PC-9 (cell line): ENCODE data around the gene KCNE4. TPM values are rescaled to one million over a fixed set of nuclear protein-coding genes. Genes with fewer than 3 reads are reported as not detected.
A peak's percentile ranks its signal among the peaks of the same experiment; 100 is the strongest.

Experiments
- BruUV-seq: library from RNA; stranded (reverse); fragments of 400-500 nt; replicated peaks from 2 replicates; lab custom pipeline; 2021; lab: Mats Ljungman, UMichigan
- CTCF ChIA-PET: fragments of 300-600 bp; sonication (Branson Sonifier 250); formaldehyde crosslinking; loops from one replicate; lab custom pipeline; 2022; ENCODE audit warnings: antibody characterized with exemption; lab: Charles Lee
- POLR2A ChIA-PET: fragments of 300-600 bp; sonication (Branson Sonifier 250); formaldehyde crosslinking; loops from one replicate; lab custom pipeline; 2022; ENCODE audit warnings: antibody characterized with exemption; ENCODE audit not compliant: unreplicated experiment; lab: Charles Lee
- DNase-seq, 2 experiments: peaks; one replicate each; pipeline versions ENCODE4 v3.0.0 to v3.0.0-alpha.2; 2015 to 2022; ENCODE audit warnings: mixed read lengths in 1 of 2
- H2AFZ ChIP-seq: fragments of 200-600 bp; sonication (generic); 2 replicates; pipeline ENCODE4 v1.8.1; 2017; ENCODE audit warnings: antibody characterized with exemption
- H3F3A ChIP-seq: fragments of 200-600 bp; sonication (generic); 2 replicates; pipeline ENCODE4 v1.8.1; 2017; ENCODE audit warnings: antibody characterized with exemption, mild to moderate bottlenecking, low read depth; ENCODE audit not compliant: insufficient read depth
- H3K27ac ChIP-seq: fragments of 200-600 bp; sonication (generic); 2 replicates; pipeline ENCODE4 v1.6.1; 2016; ENCODE audit warnings: mixed run types
- H3K27me3 ChIP-seq: fragments of 200-600 bp; sonication (generic); 2 replicates; pipeline ENCODE4 v1.6.1; 2016; ENCODE audit warnings: low read depth, mixed run types; ENCODE audit not compliant: insufficient read depth
- H3K36me3 ChIP-seq: fragments of 200-600 bp; sonication (generic); 2 replicates; pipeline ENCODE4 v1.6.1; 2016; ENCODE audit warnings: low read depth, mixed run types
- H3K4me1 ChIP-seq: fragments of 200-600 bp; sonication (generic); replicated peaks from 2 replicates; pipeline ENCODE4 v1.6.1; 2016; ENCODE audit warnings: mixed run types; ENCODE audit not compliant: insufficient read depth
- H3K4me2 ChIP-seq: fragments of 200-600 bp; sonication (generic); 2 replicates; pipeline ENCODE4 v1.6.1; 2017; ENCODE audit warnings: mixed run types
- H3K4me3 ChIP-seq: fragments of 200-600 bp; sonication (generic); 2 replicates; pipeline ENCODE4 v1.6.1; 2016; ENCODE audit warnings: mixed run types
- H3K79me2 ChIP-seq: fragments of 200-600 bp; sonication (generic); 2 replicates; pipeline ENCODE4 v1.6.1; 2017; ENCODE audit warnings: low read depth, mixed run types
- H3K9me2 ChIP-seq: fragments of 200-600 bp; sonication (generic); 2 replicates; pipeline ENCODE4 v1.8.1; 2017; ENCODE audit warnings: mild to moderate bottlenecking; ENCODE audit not compliant: insufficient read depth
- H3K9me3 ChIP-seq: fragments of 200-600 bp; sonication (generic); 2 replicates; pipeline ENCODE4 v1.8.1; 2016; ENCODE audit warnings: low read depth; ENCODE audit not compliant: insufficient read depth
- H4K20me1 ChIP-seq: fragments of 200-600 bp; sonication (generic); 2 replicates; pipeline ENCODE4 v1.8.1; 2017; ENCODE audit not compliant: insufficient read depth
- CTCF ChIP-seq: fragments of 200-600 bp; sonication (generic); conservative IDR thresholded peaks from 2 replicates; pipeline ENCODE4 v1.6.1; 2017; ENCODE audit warnings: mixed run types, antibody characterized with exemption, mild to moderate bottlenecking, moderate library complexity
- EZH2 ChIP-seq: fragments of 200-600 bp; sonication (generic); IDR thresholded peaks from 2 replicates; pipeline ENCODE4 v1.8.0; 2017; ENCODE audit warnings: antibody characterized with exemption, low read depth
- intact Hi-C: fragments of 100-400 bp; cut with micrococcal nuclease; formaldehyde crosslinking; loops from one replicate; pipeline ENCODE4 v1.10.0; 2022; ENCODE audit not compliant: unreplicated experiment
- total RNA-seq: library from RNA; stranded (reverse); gene quantifications from 2 replicates; pipeline ENCODE4 v1.2.3, GENCODE V29; 2021

KCNE4 gene
- total RNA-seq, 1 experiment from 2014 or later = 0.11 TPM

DNA sequence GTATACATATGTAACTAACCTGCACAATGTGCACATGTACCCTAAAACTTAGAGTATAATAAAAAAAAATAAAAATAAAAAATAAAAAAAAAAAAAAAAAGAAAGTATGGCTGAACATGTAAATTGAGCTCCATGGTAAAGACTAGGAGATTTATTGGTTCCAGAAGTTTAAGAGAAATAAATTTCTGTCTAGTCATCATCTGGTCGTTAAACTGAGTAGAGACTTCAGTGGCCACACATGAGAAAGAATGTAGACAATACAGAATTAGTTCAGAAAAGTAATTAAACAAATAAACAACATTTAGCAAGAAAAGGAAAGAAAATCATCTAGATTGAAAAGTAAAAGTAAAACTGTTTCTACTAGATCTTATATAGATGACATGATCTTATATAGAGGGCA, 12.4 kb upstream of the KCNE4 start:
- no peak overlapping the region for H3K4me3 ChIP-seq
- peaks cover 4% of the 10 kb centered on the region; the same call in 1 of the 2 replicates for H3K9me3 ChIP-seq
- BruUV-seq = no TSS peak
- no peak overlapping the region for H3K4me2 ChIP-seq
- TF ChIP-seq EZH2 = no peak
- TF ChIP-seq CTCF = no peak
- DNase-seq = no peak
- ChIA-PET CTCF (interaction anchor here (0.6 kb wide), 2 partner anchors 38 to 47 kb away, joined by 6 to 7 read pairs; no protein-coding TSS in a partner anchor), POLR2A (interaction anchor here (0.5 to 0.7 kb wide), 4 partner anchors 14 to 660 kb away, joined by 3 to 4 read pairs (median 4); no protein-coding TSS in a partner anchor)
- no peaks in the 10 kb centered on the region for H3K36me3 ChIP-seq
- no peak overlapping the region for H3K27ac ChIP-seq
- peaks cover 16% of the 10 kb centered on the region; the same call in 1 of the 2 replicates for H3F3A ChIP-seq
- peaks cover 40% of the 10 kb centered on the region for H3K4me1 ChIP-seq
- no peaks in the 10 kb centered on the region for H4K20me1 ChIP-seq
- no peaks in the 10 kb centered on the region for H3K27me3 ChIP-seq
- no peaks in the 10 kb centered on the region for H3K79me2 ChIP-seq
- no peak overlapping the region for H2AFZ ChIP-seq
- intact Hi-C loops = loop anchor here (5.0 kb wide), 2 partner anchors 57 to 508 kb away; no protein-coding TSS in a partner anchor
- no peaks in the 10 kb centered on the region; the same call in 1 of the 2 replicates for H3K9me2 ChIP-seq

DNA sequence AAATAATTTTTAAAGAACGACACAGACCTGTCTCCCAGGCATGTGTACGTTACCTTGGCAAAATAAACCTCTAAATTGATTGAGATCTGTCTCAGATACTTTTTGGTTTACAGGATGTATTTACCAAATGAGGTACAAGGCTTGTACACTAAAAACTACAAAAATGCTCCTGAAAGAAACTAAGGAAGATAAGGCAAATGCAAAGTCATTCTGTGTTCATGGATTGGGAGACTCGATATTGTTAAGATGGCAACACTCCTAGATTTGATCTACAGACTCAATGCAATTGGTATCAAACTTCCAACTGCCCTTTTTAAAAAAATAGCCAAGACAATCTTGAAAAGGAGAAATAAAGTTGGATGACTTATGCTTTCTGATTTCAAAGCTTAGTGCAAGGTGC, 11.5 kb upstream of the KCNE4 start:
- H2AFZ ChIP-seq = no peak overlapping the region

GRCh38 chr2:223041527-223042109, 10.4 kb upstream of the KCNE4 start:
- ChIA-PET POLR2A (no interaction called here), CTCF (no interaction called here)
- peak overlapping the region; percentile 54 for H3K4me2 ChIP-seq
- peaks cover 16% of the 10 kb centered on the region; the same call in 1 of the 2 replicates for H3F3A ChIP-seq
- H3K79me2 ChIP-seq = no peaks in the 10 kb centered on the region
- TF ChIP-seq CTCF = no peak
- TF ChIP-seq EZH2 = no peak
- H2AFZ ChIP-seq = peak overlapping the region; percentile 61; the same call in 1 of the 2 replicates
- BruUV-seq = no TSS peak
- no peaks in the 10 kb centered on the region for H3K36me3 ChIP-seq
- DNase-seq = peak; percentile 90 to 92
- H3K27me3 ChIP-seq = no peaks in the 10 kb centered on the region
- H3K4me1 ChIP-seq = peaks cover 40% of the 10 kb centered on the region
- H3K4me3 ChIP-seq = peak overlapping the region; percentile 2; the same call in 1 of the 2 replicates
- peaks cover 4% of the 10 kb centered on the region; the same call in 1 of the 2 replicates for H3K9me3 ChIP-seq
- H3K9me2 ChIP-seq = no peaks in the 10 kb centered on the region
- no peaks in the 10 kb centered on the region for H4K20me1 ChIP-seq
- intact Hi-C loops = loop anchor here (5.0 kb wide), 2 partner anchors 59 to 506 kb away; no protein-coding TSS in a partner anchor
- H3K27ac ChIP-seq = peak overlapping the region; percentile 88

More for the DNA sequence above, 11.5 kb upstream of the KCNE4 start:
- Histone ChIP-seq H3K36me3 (no peaks in the 10 kb centered on the region), H3K4me1 (peaks cover 40% of the 10 kb centered on the region), H3K9me2 (no peaks in the 10 kb centered on the region), H3K27me3 (no peaks in the 10 kb centered on the region), H3K27ac (peak overlapping the region; percentile 88), H3K4me3 (no peak overlapping the region), H3K9me3 (peaks cover 4% of the 10 kb centered on the region; the same call in 1 of the 2 replicates), H3K79me2 (no peaks in the 10 kb centered on the region), H4K20me1 (no peaks in the 10 kb centered on the region), H3F3A (peaks cover 16% of the 10 kb centered on the region; the same call in 1 of the 2 replicates), H3K4me2 (no peak overlapping the region)
- ChIA-PET POLR2A (interaction anchor here (0.6 kb wide), 3 partner anchors 14 to 946 kb away, joined by 3 to 6 read pairs (median 3); no protein-coding TSS in a partner anchor), CTCF (no interaction called here)
- intact Hi-C loops = loop anchor here (5.0 kb wide), 2 partner anchors 58 to 507 kb away; no protein-coding TSS in a partner anchor
- BruUV-seq = no TSS peak
- TF ChIP-seq EZH2 (no peak), CTCF (no peak)
- DNase-seq = no peak
